K562 (cell line): ENCODE measurements around the gene SH3RF1. TPM values are rescaled to one million over a fixed set of nuclear protein-coding genes. Genes with fewer than 3 reads are reported as not detected.

Source experiments
- ATAC-seq: fragments of 200-7000 bp; cut with Tn5 transposase; 3 replicates; pipeline ENCODE4 v1.9.1; 2020; ENCODE audit warnings: moderate library complexity
- BruUV-seq: library from RNA; stranded (reverse); fragments of 400-500 nt; replicated peaks from 2 replicates; lab custom pipeline; 2021; lab: Mats Ljungman, UMichigan
- CTCF ChIA-PET: fragments of 300-600 bp; formaldehyde crosslinking; extraction: SDS; loops from one replicate; lab custom pipeline; 2021; ENCODE audit warnings: low intra/inter-chr PET ratio; lab: Yijun Ruan, JAX
- POLR2A ChIA-PET: fragments of 300-600, 350-650 bp; sonication (Branson Sonifier 250); formaldehyde crosslinking; extraction: SDS; loops from one replicate; lab custom pipeline; 2021; ENCODE audit warnings: antibody characterized with exemption, inconsistent platforms; lab: Yijun Ruan, JAX
- DNase-seq, 4 experiments: peaks; one replicate each; pipeline versions ENCODE4 v3.0.0 to v3.0.0-alpha.2; 2011 to 2018; ENCODE audit warnings: low spot score in 3 of 4, mixed read lengths in 3 of 4; ENCODE audit errors: extremely low read depth in 1 of 4
- FAIRE-seq: peaks from 2 replicates; lab custom pipeline; 2011; peaks lifted over from hg19 to GRCh38; lab: Jason Lieb, UNC
- H2AFZ ChIP-seq: 2 replicates; pipeline ENCODE4 v1.6.0; 2011; ENCODE audit warnings: low read depth, low read length, control low read depth, inconsistent platforms
- H3K27ac ChIP-seq: fragments of 200-600 bp; 3 replicates; pipeline ENCODE4 v1.8.0; 2011; ENCODE audit warnings: low read depth, mild to moderate bottlenecking, control low read depth, inconsistent platforms, low read length, moderate library complexity, mixed read lengths; ENCODE audit errors: extremely low read depth
- H3K27me3 ChIP-seq, 2 experiments: fragments of 300-600 bp in 1 of 2; 2 replicates in 1 of 2; 3 replicates in 1 of 2; pipeline versions ENCODE4 v1.6.0 to v1.8.0; 2011; ENCODE audit warnings: inconsistent platforms in 2 of 2, low read length in 2 of 2, mild to moderate bottlenecking in 1 of 2, mixed read lengths in 1 of 2, moderate library complexity in 1 of 2; ENCODE audit not compliant: control insufficient read depth in 2 of 2, insufficient read depth in 2 of 2
- H3K36me3 ChIP-seq: fragments of 300-600 bp; 3 replicates; pipeline ENCODE4 v1.8.0; 2011; ENCODE audit warnings: mild to moderate bottlenecking, low read length, inconsistent platforms; ENCODE audit not compliant: control insufficient read depth, insufficient read depth
- H3K4me1 ChIP-seq, 2 experiments: fragments of 200-600 bp in 1 of 2; replicated peaks in 1 of 2; 2 replicates in 1 of 2; 3 replicates in 1 of 2; pipeline versions ENCODE4 v1.5.1 to v1.8.0; 2011; ENCODE audit warnings: inconsistent platforms in 2 of 2, low read length in 2 of 2, mild to moderate bottlenecking in 1 of 2, mixed read lengths in 1 of 2, moderate library complexity in 1 of 2; ENCODE audit not compliant: control insufficient read depth in 2 of 2, insufficient read depth in 2 of 2
- H3K4me2 ChIP-seq: 2 replicates; pipeline ENCODE4 v1.6.1; 2011; ENCODE audit warnings: low read length, control low read depth, inconsistent platforms, mixed read lengths; ENCODE audit not compliant: insufficient read depth
- H3K4me3 ChIP-seq: fragments of 200-600 bp; sonication (generic), shearing (Covaris generic); 2 replicates; pipeline ENCODE4 v1.5.1; 2016; ENCODE audit warnings: control low read depth, inconsistent platforms
- H3K79me2 ChIP-seq: fragments of 200-600 bp; 3 replicates; pipeline ENCODE4 v1.8.0; 2011; ENCODE audit warnings: low read length, inconsistent platforms; ENCODE audit not compliant: control insufficient read depth, insufficient read depth
- H3K9ac ChIP-seq, 2 experiments: 2 replicates each; pipeline versions ENCODE4 v1.6.0 to v1.6.1; 2011; ENCODE audit warnings: low read depth in 2 of 2, low read length in 2 of 2, control low read depth in 1 of 2, inconsistent platforms in 1 of 2, mild to moderate bottlenecking in 1 of 2, mixed read lengths in 1 of 2; ENCODE audit not compliant: insufficient read depth in 1 of 2
- H3K9me1 ChIP-seq: one replicate; pipeline ENCODE4 v1.6.0; 2011; ENCODE audit warnings: inconsistent platforms, mild to moderate bottlenecking, low read length, moderate library complexity; ENCODE audit not compliant: control insufficient read depth, insufficient read depth
- H3K9me3 ChIP-seq: replicated peaks from 2 replicates; pipeline ENCODE4 v1.5.1; 2011; ENCODE audit warnings: low read depth, low read length, inconsistent platforms; ENCODE audit not compliant: control insufficient read depth, insufficient read depth
- H4K20me1 ChIP-seq: replicated peaks from 2 replicates; pipeline ENCODE4 v1.6.1; 2011; ENCODE audit warnings: low read length, inconsistent platforms, mixed read lengths; ENCODE audit not compliant: control insufficient read depth, insufficient read depth
- ELF2 ChIP-seq: fragments of 250-450 bp; sonication (Bioruptor Pico); IDR thresholded peaks from 2 replicates; pipeline ENCODE4 v1.5.0; 2021; ENCODE audit warnings: mild to moderate bottlenecking
- FOXO4 ChIP-seq: fragments of 450-650 bp; formaldehyde crosslinking; IDR thresholded peaks from 2 replicates; pipeline ENCODE4 v1.4.0; 2020; ENCODE audit warnings: mild to moderate bottlenecking, moderate library complexity
- NRF1 ChIP-seq, 2 experiments: fragments of 450-650 bp; IDR thresholded peaks in 1 of 2; conservative IDR thresholded peaks in 1 of 2; 2 replicates each; pipeline ENCODE4 v1.6.1; 2014; ENCODE audit warnings: mild to moderate bottlenecking in 2 of 2
- SMARCA5 ChIP-seq: fragments of 450-650 bp; IDR thresholded peaks from 2 replicates; pipeline ENCODE4 v1.6.1; 2016
- ZNF253 ChIP-seq: fragments of 250-450 bp; sonication (Bioruptor Pico); conservative IDR thresholded peaks from 2 replicates; pipeline ENCODE4 v1.6.1; 2021; ENCODE audit warnings: mild to moderate bottlenecking
- ZNF398 ChIP-seq: fragments of 250-450 bp; sonication (Bioruptor Pico); IDR thresholded peaks from 2 replicates; pipeline ENCODE4 v1.8.0; 2021; ENCODE audit warnings: moderate library complexity, mild to moderate bottlenecking, inconsistent platforms
- ZNF75A ChIP-seq: fragments of 450-650 bp; formaldehyde crosslinking; IDR thresholded peaks from 2 replicates; pipeline ENCODE4 v1.4.0; 2020; ENCODE audit warnings: mild to moderate bottlenecking
- ZSCAN29 ChIP-seq: fragments of 450-650 bp; IDR thresholded peaks from 2 replicates; pipeline ENCODE4 v1.6.1; 2017
- WGBS: fragments of 100-300 bp; shearing (Covaris generic); methylation state at CpG from one replicate; pipeline ENCODE4 v1.1.6; 2016; ENCODE audit warnings: low coverage, mixed read lengths; ENCODE audit not compliant: insufficient coverage; ENCODE audit errors: missing lambda C conversion rate; 5-methylcytosine and 5-hydroxymethylcytosine counted together
- in situ Hi-C: fragments of 300-500 bp; cut with MboI; formaldehyde crosslinking; loops from 4 replicates; pipeline ENCODE4 v1.15.0; 2018; ENCODE audit warnings: inconsistent platforms, mixed read lengths
- intact Hi-C: fragments of 100-400 bp; cut with micrococcal nuclease; formaldehyde crosslinking; loops from 2 replicates; pipeline ENCODE4 v1.14.2; 2022
- polyA plus RNA-seq, 8 experiments: library from polyadenylated mRNA; depleted of rRNA in 4 of 8; stranded (reverse) in 5 of 8; unstranded in 3 of 8; fragments of >200 nt; fragmentation: Nextera tagmentation in 2 of 8; fragmentation: Illumina TruSeq in 1 of 8; extraction: Ambion mirVana in 2 of 8; extraction: Trizol in 1 of 8; gene quantifications; 2 replicates each; pipeline versions ENCODE4 v1.2.1 to v1.2.3, GENCODE V29; 2011 to 2014; ENCODE audit warnings: inconsistent platforms in 1 of 8, missing spikeins in 1 of 8
- total RNA-seq, 7 experiments: library from RNA; depleted of rRNA in 6 of 7; stranded (reverse); fragments of >200 nt in 6 of 7; fragmentation: Illumina TruSeq in 2 of 7; extraction: Trizol in 2 of 7; gene quantifications; 2 replicates each; pipeline versions ENCODE4 v1.2.1 to v1.2.3, GENCODE V29; 2011 to 2021; ENCODE audit warnings: low replicate concordance in 1 of 7
- TF ChIP-seq, protein P1 (sequence below): fragments of 450-650 bp; conservative IDR thresholded peaks from 2 replicates; pipeline ENCODE4 v1.6.1; 2016; ENCODE audit warnings: missing genetic modification characterization, low read depth, mild to moderate bottlenecking, missing compliant biosample characterization, moderate library complexity
- TF ChIP-seq, protein P2 (sequence below): sonication (generic); formaldehyde crosslinking; IDR thresholded peaks from 2 replicates; pipeline ENCODE4 v1.5.0; 2020; ENCODE audit warnings: missing genetic modification reagents
- TF ChIP-seq, protein P3 (sequence below): fragments of 250-450 bp; sonication (Bioruptor Pico); IDR thresholded peaks from 2 replicates; pipeline ENCODE4 v1.5.0; 2021; ENCODE audit warnings: mild to moderate bottlenecking, borderline replicate concordance

The SH3RF1 gene
- total and polyA plus RNA-seq, 9 of the 15 experiments (the other 6 are each of a cell fraction or from before 2014, with no cell fraction given), result 0.04 to 0.16 (median 0.11) TPM; not detected in 6

DNA sequence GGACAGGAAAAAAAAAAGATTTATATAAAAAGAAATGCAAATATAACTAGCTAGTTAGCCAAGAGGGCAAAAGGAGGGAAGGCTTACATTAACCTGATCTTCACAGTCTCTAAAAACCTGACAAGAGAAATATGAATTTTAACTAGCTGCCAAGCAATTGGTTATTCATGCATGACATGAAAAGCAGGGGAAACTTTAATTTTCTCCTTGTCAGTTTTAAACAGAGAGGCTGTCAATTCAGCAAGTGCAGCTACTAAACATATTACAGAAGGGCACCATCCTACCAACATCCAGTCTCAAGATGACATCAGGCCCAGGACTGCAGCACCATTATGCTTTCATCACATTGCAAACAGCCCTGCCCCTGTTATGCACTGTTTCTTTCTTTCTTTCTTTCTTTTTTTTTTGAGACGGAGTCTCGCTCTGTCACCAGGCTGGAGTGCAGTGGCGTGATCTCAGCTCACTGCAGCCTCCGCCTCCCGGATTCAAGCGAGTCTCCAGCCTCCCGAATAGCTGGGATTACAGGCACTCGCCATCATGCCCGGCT is 221.8 kb downstream of the SH3RF1 start:
- H3K4me2 ChIP-seq, result no peak overlapping the region
- H3K4me3 ChIP-seq, result no peak overlapping the region
- no peak overlapping the region for H3K27ac ChIP-seq
- WGBS, result 2% methylated on average over 9 of the region's 9 CpGs
- CTCF ChIA-PET, result no interaction called here
- no peaks in the 10 kb centered on the region for H4K20me1 ChIP-seq
- no peak overlapping the region for H3K9ac ChIP-seq
- intact Hi-C loops, result no loop called here
- ATAC-seq, result no peak
- no peaks in the 10 kb centered on the region for H3K79me2 ChIP-seq
- in situ Hi-C loops, result no loop called here
- no peaks in the 10 kb centered on the region for H3K9me1 ChIP-seq
- no TSS peak for BruUV-seq
- H3K4me1 ChIP-seq, result no peaks in the 10 kb centered on the region
- POLR2A ChIA-PET, result no interaction called here
- no peaks in the 10 kb centered on the region for H3K9me3 ChIP-seq
- no peak overlapping the region for H2AFZ ChIP-seq
- no peak for DNase-seq
- no peaks in the 10 kb centered on the region for H3K36me3 ChIP-seq
- peaks cover 44 to 54% of the 10 kb centered on the region in 2 experiments; a peak in 4 of 5 replicates for H3K27me3 ChIP-seq
- TF ChIP-seq, protein P1, sequence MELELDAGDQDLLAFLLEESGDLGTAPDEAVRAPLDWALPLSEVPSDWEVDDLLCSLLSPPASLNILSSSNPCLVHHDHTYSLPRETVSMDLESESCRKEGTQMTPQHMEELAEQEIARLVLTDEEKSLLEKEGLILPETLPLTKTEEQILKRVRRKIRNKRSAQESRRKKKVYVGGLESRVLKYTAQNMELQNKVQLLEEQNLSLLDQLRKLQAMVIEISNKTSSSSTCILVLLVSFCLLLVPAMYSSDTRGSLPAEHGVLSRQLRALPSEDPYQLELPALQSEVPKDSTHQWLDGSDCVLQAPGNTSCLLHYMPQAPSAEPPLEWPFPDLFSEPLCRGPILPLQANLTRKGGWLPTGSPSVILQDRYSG (tag), result no peak
- TF ChIP-seq NRF1 (conservative IDR thresholded peaks at IDR 0.05 in 1 of 2, IDR thresholded peaks at IDR 0.05 in 1 of 2), result no peak
- TF ChIP-seq ZSCAN29, result no peak
- no peak for TF ChIP-seq SMARCA5
- TF ChIP-seq ZNF253, result no peak
- TF ChIP-seq, protein P2, sequence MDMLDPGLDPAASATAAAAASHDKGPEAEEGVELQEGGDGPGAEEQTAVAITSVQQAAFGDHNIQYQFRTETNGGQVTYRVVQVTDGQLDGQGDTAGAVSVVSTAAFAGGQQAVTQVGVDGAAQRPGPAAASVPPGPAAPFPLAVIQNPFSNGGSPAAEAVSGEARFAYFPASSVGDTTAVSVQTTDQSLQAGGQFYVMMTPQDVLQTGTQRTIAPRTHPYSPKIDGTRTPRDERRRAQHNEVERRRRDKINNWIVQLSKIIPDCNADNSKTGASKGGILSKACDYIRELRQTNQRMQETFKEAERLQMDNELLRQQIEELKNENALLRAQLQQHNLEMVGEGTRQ (CRISPR knock-in tag), result no peak
- TF ChIP-seq, protein P3, sequence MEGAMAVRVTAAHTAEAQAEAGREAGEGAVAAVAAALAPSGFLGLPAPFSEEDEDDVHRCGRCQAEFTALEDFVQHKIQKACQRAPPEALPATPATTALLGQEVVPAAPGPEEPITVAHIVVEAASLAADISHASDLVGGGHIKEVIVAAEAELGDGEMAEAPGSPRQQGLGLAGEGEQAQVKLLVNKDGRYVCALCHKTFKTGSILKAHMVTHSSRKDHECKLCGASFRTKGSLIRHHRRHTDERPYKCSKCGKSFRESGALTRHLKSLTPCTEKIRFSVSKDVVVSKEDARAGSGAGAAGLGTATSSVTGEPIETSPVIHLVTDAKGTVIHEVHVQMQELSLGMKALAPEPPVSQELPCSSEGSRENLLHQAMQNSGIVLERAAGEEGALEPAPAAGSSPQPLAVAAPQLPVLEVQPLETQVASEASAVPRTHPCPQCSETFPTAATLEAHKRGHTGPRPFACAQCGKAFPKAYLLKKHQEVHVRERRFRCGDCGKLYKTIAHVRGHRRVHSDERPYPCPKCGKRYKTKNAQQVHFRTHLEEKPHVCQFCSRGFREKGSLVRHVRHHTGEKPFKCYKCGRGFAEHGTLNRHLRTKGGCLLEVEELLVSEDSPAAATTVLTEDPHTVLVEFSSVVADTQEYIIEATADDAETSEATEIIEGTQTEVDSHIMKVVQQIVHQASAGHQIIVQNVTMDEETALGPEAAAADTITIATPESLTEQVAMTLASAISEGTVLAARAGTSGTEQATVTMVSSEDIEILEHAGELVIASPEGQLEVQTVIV (CRISPR knock-in tag), result no peak
- no peak for TF ChIP-seq ZNF75A (CRISPR knock-in tag)
- TF ChIP-seq ZNF398 (CRISPR knock-in tag), result no peak
- TF ChIP-seq ELF2 (CRISPR knock-in tag), result no peak
- no peak for TF ChIP-seq FOXO4 (CRISPR knock-in tag)
- no peak for FAIRE-seq
